SK-N-SH (cell line): Measurements from ENCODE around the gene TRIP10. TPM values are rescaled to one million over a fixed set of nuclear protein-coding genes. Genes with fewer than 3 reads are reported as not detected.

Experiments used
- CTCF ChIA-PET: fragments of 300-600, 350-600 bp; formaldehyde crosslinking; extraction: SDS; loops from one replicate; lab custom pipeline; 2021; lab: Yijun Ruan, JAX
- POLR2A ChIA-PET: fragments of 350-600 bp; sonication (Branson Sonifier 250); formaldehyde crosslinking; extraction: SDS; loops from one replicate; lab custom pipeline; 2020; ENCODE audit warnings: antibody characterized with exemption, inconsistent platforms; lab: Yijun Ruan, JAX
- DNase-seq: peaks from one replicate; pipeline ENCODE4 v3.0.0; 2012
- H2AFZ ChIP-seq: fragments of 200-600 bp; sonication (generic); 2 replicates; pipeline ENCODE4 v1.8.1; 2016; ENCODE audit warnings: antibody characterized with exemption, mild to moderate bottlenecking, low read depth
- H3F3A ChIP-seq: fragments of 200-600 bp; sonication (generic); replicated peaks from 2 replicates; pipeline ENCODE3; 2016; ENCODE audit warnings: antibody characterized with exemption, mild to moderate bottlenecking; ENCODE audit not compliant: insufficient read depth
- H3K27ac ChIP-seq, 2 experiments: fragments of 200-500 bp in 1 of 2; fragments of 200-600 bp in 1 of 2; sonication (Bioruptor generic) in 1 of 2; sonication (generic), shearing (Covaris generic) in 1 of 2; 2 replicates each; pipeline versions ENCODE4 v1.5.1 to v1.6.1; 2014 to 2016; ENCODE audit warnings: low read depth in 2 of 2, inconsistent platforms in 1 of 2, low read length in 1 of 2, mild to moderate bottlenecking in 1 of 2, mixed read lengths in 1 of 2
- H3K27me3 ChIP-seq: fragments of 200-600 bp; sonication (generic), shearing (Covaris generic); 2 replicates; pipeline ENCODE4 v1.6.1; 2016; ENCODE audit warnings: mixed run types; ENCODE audit not compliant: insufficient read depth
- H3K36me3 ChIP-seq, 2 experiments: fragments of 200-500 bp in 1 of 2; fragments of 200-600 bp in 1 of 2; sonication (Bioruptor generic) in 1 of 2; sonication (generic) in 1 of 2; replicated peaks in 1 of 2; 2 replicates each; pipeline versions ENCODE3 to v1.5.1; 2014 to 2016; ENCODE audit warnings: low read length in 1 of 2, mild to moderate bottlenecking in 1 of 2; ENCODE audit not compliant: insufficient read depth in 2 of 2, control insufficient read depth in 1 of 2
- H3K4me1 ChIP-seq, 2 experiments: fragments of 200-500 bp in 1 of 2; fragments of 200-600 bp in 1 of 2; sonication (Bioruptor generic) in 1 of 2; sonication (generic), shearing (Covaris generic) in 1 of 2; 2 replicates each; pipeline versions ENCODE4 v1.5.1 to v1.6.1; 2014 to 2016; ENCODE audit warnings: low read depth in 1 of 2, low read length in 1 of 2, mixed run types in 1 of 2; ENCODE audit not compliant: insufficient read depth in 2 of 2, control insufficient read depth in 1 of 2
- H3K4me2 ChIP-seq: fragments of 200-600 bp; sonication (generic), shearing (Covaris generic); 2 replicates; pipeline ENCODE4 v1.6.1; 2017; ENCODE audit warnings: mixed run types
- H3K4me3 ChIP-seq, 2 experiments: fragments of 200-500 bp in 1 of 2; fragments of 200-600 bp in 1 of 2; sonication (Bioruptor generic) in 1 of 2; sonication (generic), shearing (Covaris generic) in 1 of 2; 2 replicates each; pipeline versions ENCODE4 v1.5.1 to v1.8.1; 2014 to 2016; ENCODE audit warnings: low read depth in 2 of 2, inconsistent platforms in 1 of 2, low read length in 1 of 2, mild to moderate bottlenecking in 1 of 2, mixed read lengths in 1 of 2, moderate library complexity in 1 of 2
- H3K79me2 ChIP-seq: fragments of 200-600 bp; sonication (generic); 2 replicates; pipeline ENCODE4 v1.8.1; 2017; ENCODE audit warnings: mild to moderate bottlenecking; ENCODE audit not compliant: insufficient read depth
- H3K9ac ChIP-seq: fragments of 200-600 bp; sonication (generic); 2 replicates; pipeline ENCODE4 v1.6.1; 2017; ENCODE audit warnings: mixed run types
- H3K9me2 ChIP-seq: fragments of 200-600 bp; sonication (generic); 2 replicates; pipeline ENCODE4 v1.6.1; 2017; ENCODE audit warnings: mixed run types
- H3K9me3 ChIP-seq: fragments of 200-600 bp; sonication (generic); 2 replicates; pipeline ENCODE4 v1.6.1; 2017; ENCODE audit warnings: mixed run types, mild to moderate bottlenecking, moderate library complexity
- H4K20me1 ChIP-seq: fragments of 200-600 bp; sonication (generic); 2 replicates; pipeline ENCODE4 v1.6.1; 2017; ENCODE audit warnings: mild to moderate bottlenecking, mixed run types; ENCODE audit not compliant: insufficient read depth
- MEF2A ChIP-seq: IDR thresholded peaks from 2 replicates; pipeline ENCODE4 v1.4.0; 2012; ENCODE audit warnings: low read depth, borderline replicate concordance
- NRF1 ChIP-seq: IDR thresholded peaks from 2 replicates; pipeline ENCODE4 v1.6.1; 2012; ENCODE audit warnings: low read depth, mild to moderate bottlenecking, low read length
- WGBS: methylation state at CpG from one replicate; pipeline ENCODE4 v1.1.6; 2017; ENCODE audit warnings: low lambda C conversion rate; 5-methylcytosine and 5-hydroxymethylcytosine counted together
- polyA plus RNA-seq, 3 experiments: library from polyadenylated mRNA; depleted of rRNA; stranded (reverse); fragments of >200 nt; gene quantifications; 2 replicates each; pipeline ENCODE4 v1.2.3, GENCODE V29; 2012
- TF ChIP-seq, protein P1 (sequence below): IDR thresholded peaks from 2 replicates; pipeline ENCODE4 v1.6.1; 2012; ENCODE audit warnings: mild to moderate bottlenecking, low read depth, low read length, moderate library complexity
- TF ChIP-seq, protein P2 (sequence below): fragments of 200-600 bp; sonication (generic); IDR thresholded peaks from 2 replicates; pipeline ENCODE4 v1.6.1; 2017; ENCODE audit warnings: antibody characterized with exemption, mild to moderate bottlenecking, moderate library complexity

Gene TRIP10
- polyA plus RNA-seq, 1 of the 3 experiments (the other 2 are of a cell fraction), result 42.9 TPM

DNA sequence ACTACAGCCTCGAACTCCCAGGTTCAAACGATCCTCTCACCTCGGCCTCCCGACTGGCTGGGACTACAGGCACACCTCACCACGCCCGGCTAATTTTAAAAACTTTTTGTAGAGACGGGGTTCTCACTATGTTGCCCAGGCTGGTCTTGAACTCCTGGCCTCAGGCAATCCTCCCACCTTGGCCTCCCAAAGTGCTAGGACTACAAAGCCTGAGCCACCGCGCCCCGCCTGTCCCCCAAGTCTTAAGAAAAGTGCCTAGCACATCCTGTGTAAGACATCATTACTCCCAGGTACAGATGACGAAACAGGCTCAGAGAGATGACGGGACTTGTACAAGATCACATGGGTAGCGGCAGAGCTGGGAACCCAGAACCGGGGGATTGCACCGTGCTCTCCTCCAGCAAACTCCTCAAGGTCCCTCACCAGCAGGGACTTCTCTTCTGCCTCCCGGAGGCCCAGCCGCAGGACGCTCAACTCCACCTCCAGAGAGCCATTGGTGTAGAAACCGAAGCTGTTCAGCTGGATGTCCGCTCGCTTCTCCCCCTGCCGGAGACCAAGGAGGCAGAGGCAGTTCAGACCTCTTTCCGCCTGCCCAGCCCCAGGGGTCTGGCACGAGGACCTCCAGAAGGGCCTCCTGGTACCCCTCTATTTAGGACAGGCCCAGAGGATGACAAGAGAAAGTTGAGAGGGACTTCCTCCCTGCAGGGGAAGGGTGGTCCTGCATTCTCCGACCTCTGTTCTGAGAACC, 3.1 kb upstream of the TRIP10 start (continued):
- TF ChIP-seq, protein P1, sequence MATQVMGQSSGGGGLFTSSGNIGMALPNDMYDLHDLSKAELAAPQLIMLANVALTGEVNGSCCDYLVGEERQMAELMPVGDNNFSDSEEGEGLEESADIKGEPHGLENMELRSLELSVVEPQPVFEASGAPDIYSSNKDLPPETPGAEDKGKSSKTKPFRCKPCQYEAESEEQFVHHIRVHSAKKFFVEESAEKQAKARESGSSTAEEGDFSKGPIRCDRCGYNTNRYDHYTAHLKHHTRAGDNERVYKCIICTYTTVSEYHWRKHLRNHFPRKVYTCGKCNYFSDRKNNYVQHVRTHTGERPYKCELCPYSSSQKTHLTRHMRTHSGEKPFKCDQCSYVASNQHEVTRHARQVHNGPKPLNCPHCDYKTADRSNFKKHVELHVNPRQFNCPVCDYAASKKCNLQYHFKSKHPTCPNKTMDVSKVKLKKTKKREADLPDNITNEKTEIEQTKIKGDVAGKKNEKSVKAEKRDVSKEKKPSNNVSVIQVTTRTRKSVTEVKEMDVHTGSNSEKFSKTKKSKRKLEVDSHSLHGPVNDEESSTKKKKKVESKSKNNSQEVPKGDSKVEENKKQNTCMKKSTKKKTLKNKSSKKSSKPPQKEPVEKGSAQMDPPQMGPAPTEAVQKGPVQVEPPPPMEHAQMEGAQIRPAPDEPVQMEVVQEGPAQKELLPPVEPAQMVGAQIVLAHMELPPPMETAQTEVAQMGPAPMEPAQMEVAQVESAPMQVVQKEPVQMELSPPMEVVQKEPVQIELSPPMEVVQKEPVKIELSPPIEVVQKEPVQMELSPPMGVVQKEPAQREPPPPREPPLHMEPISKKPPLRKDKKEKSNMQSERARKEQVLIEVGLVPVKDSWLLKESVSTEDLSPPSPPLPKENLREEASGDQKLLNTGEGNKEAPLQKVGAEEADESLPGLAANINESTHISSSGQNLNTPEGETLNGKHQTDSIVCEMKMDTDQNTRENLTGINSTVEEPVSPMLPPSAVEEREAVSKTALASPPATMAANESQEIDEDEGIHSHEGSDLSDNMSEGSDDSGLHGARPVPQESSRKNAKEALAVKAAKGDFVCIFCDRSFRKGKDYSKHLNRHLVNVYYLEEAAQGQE, result no peak
- no peak for TF ChIP-seq NRF1

DNA sequence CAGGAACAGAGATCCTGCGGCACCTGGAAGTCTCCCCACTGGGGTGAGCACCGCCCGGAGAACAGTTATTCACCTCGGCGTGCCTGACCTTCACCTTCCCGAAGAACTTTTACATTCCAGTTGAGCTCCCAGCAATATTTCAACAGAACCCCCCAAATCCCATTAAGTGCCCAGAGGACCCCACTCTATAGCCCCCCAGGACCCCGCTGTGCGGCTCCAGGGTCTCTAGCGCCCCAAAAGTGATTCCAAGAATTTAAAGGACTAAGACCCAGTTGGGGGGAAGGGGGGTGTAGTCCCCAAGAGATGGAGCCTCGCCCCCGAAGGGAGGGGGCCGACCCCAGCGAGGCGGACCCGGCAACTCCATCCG, 2.6 kb upstream of the TRIP10 start:
- Histone ChIP-seq H3K36me3 (peaks cover 0 to 5% of the 10 kb centered on the region in 2 experiments), H4K20me1 (no peaks in the 10 kb centered on the region), H2AFZ (peak overlapping the region; percentile 79), H3K27me3 (no peaks in the 10 kb centered on the region), H3K4me3 (peak overlapping the region; percentile 90 to 91), H3K9ac (peak overlapping the region; percentile 91), H3K27ac (peak overlapping the region; percentile 90 to 96), H3K9me2 (no peaks in the 10 kb centered on the region), H3K4me1 (peaks cover 22 to 23% of the 10 kb centered on the region in 2 experiments; a peak in 3 of 4 replicates), H3F3A (peaks cover 21% of the 10 kb centered on the region), H3K4me2 (peak overlapping the region; percentile 94), H3K79me2 (peaks cover 34% of the 10 kb centered on the region), H3K9me3 (no peaks in the 10 kb centered on the region)
- POLR2A ChIA-PET, result no interaction called here
- peak; percentile 97 for DNase-seq
- 0% methylated on average over 6 of the region's 16 CpGs for WGBS
- CTCF ChIA-PET, result interaction anchor here (1.0 to 1.2 kb wide), 2 partner anchors 220 to 689 kb away, joined by 3 to 10 read pairs; no protein-coding TSS in a partner anchor
- TF ChIP-seq MEF2A, result no peak
- TF ChIP-seq, protein P1, result 0 out of 2 replicates have a peak, but pooled peaks have one; percentile 7
- TF ChIP-seq, protein P2, sequence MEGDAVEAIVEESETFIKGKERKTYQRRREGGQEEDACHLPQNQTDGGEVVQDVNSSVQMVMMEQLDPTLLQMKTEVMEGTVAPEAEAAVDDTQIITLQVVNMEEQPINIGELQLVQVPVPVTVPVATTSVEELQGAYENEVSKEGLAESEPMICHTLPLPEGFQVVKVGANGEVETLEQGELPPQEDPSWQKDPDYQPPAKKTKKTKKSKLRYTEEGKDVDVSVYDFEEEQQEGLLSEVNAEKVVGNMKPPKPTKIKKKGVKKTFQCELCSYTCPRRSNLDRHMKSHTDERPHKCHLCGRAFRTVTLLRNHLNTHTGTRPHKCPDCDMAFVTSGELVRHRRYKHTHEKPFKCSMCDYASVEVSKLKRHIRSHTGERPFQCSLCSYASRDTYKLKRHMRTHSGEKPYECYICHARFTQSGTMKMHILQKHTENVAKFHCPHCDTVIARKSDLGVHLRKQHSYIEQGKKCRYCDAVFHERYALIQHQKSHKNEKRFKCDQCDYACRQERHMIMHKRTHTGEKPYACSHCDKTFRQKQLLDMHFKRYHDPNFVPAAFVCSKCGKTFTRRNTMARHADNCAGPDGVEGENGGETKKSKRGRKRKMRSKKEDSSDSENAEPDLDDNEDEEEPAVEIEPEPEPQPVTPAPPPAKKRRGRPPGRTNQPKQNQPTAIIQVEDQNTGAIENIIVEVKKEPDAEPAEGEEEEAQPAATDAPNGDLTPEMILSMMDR, result peak; percentile 24
